HEK293 (cell line): ENCODE results near the gene KIAA0513.

Source experiments
- CTCF ChIA-PET: fragments of 350-600 bp; formaldehyde crosslinking; extraction: SDS; loops from one replicate; lab custom pipeline; 2021; ENCODE audit warnings: antibody characterized with exemption; lab: Yijun Ruan, JAX
- POLR2A ChIA-PET: fragments of 300-600 bp; formaldehyde crosslinking; extraction: SDS; loops from one replicate; lab custom pipeline; 2020; ENCODE audit warnings: antibody characterized with exemption, inconsistent platforms; lab: Yijun Ruan, JAX
- H3K27ac ChIP-seq: fragments of 200-500 bp; sonication (Bioruptor generic); 2 replicates; pipeline ENCODE4 v1.5.1; 2014; ENCODE audit warnings: low read depth, low read length, control low read depth, inconsistent platforms; ENCODE audit errors: extremely low read depth
- H3K36me3 ChIP-seq, 2 experiments: fragments of 200-500 bp in 1 of 2; sonication (Bioruptor generic) in 1 of 2; 1 replicate in 1 of 2; 2 replicates in 1 of 2; pipeline ENCODE4 v1.5.1; 2014 to 2017; ENCODE audit warnings: inconsistent platforms in 2 of 2, low read length in 2 of 2; ENCODE audit not compliant: control insufficient read depth in 2 of 2, insufficient read depth in 1 of 2
- H3K4me1 ChIP-seq: fragments of 200-500 bp; sonication (Bioruptor generic); 2 replicates; pipeline ENCODE4 v1.5.1; 2014; ENCODE audit warnings: mild to moderate bottlenecking, low read length, inconsistent platforms; ENCODE audit not compliant: control insufficient read depth, insufficient read depth
- H3K4me3 ChIP-seq: 2 replicates; pipeline ENCODE4 v1.5.1; 2011; ENCODE audit warnings: low read depth, mild to moderate bottlenecking, control low read depth, low read length, moderate library complexity
- H3K9me3 ChIP-seq: fragments of 200-500 bp; sonication (Bioruptor generic); 2 replicates; pipeline ENCODE4 v1.5.1; 2014; ENCODE audit warnings: low read depth, low read length, inconsistent platforms; ENCODE audit not compliant: control insufficient read depth, insufficient read depth
- EGR2 ChIP-seq: fragments of 450-650 bp; formaldehyde crosslinking; IDR thresholded peaks from 2 replicates; pipeline ENCODE4 v1.5.1; 2016; ENCODE audit warnings: low read depth, missing biosample characterization, missing genetic modification characterization
- GLIS1 ChIP-seq: fragments of 450-650 bp; formaldehyde crosslinking; IDR thresholded peaks from 2 replicates; pipeline ENCODE4 v1.5.1; 2016; ENCODE audit warnings: missing biosample characterization, missing genetic modification characterization
- KLF8 ChIP-seq: fragments of 450-650 bp; formaldehyde crosslinking; IDR thresholded peaks from 2 replicates; pipeline ENCODE4 v1.5.1; 2016; ENCODE audit warnings: missing biosample characterization, missing genetic modification characterization
- TCF7L2 ChIP-seq: IDR thresholded peaks from 2 replicates; pipeline ENCODE4 v1.6.1; 2011; ENCODE audit warnings: low read depth, mild to moderate bottlenecking, inconsistent platforms, low read length, moderate library complexity, borderline replicate concordance
- ZBTB17 ChIP-seq: fragments of 450-650 bp; formaldehyde crosslinking; IDR thresholded peaks from 2 replicates; pipeline ENCODE4 v1.5.1; 2016; ENCODE audit warnings: missing biosample characterization, missing genetic modification characterization
- ZFHX2 ChIP-seq: fragments of 450-650 bp; formaldehyde crosslinking; conservative IDR thresholded peaks from 2 replicates; pipeline ENCODE4 v1.5.1; 2016; ENCODE audit warnings: missing biosample characterization, missing genetic modification characterization
- ZNF146 ChIP-seq: fragments of 450-650 bp; formaldehyde crosslinking; IDR thresholded peaks from 2 replicates; pipeline ENCODE4 v1.5.1; 2016; ENCODE audit warnings: missing biosample characterization, missing genetic modification characterization
- TF ChIP-seq, protein P1 (sequence below): sonication (generic); formaldehyde crosslinking; IDR thresholded peaks from 2 replicates; pipeline ENCODE4 v1.8.1; 2022; ENCODE audit warnings: mild to moderate bottlenecking, moderate library complexity, missing genetic modification reagents
- TF ChIP-seq, protein P2 (sequence below): fragments of 450-650 bp; formaldehyde crosslinking; IDR thresholded peaks from 2 replicates; pipeline ENCODE4 v1.5.1; 2017; ENCODE audit warnings: missing biosample characterization, missing genetic modification characterization
- TF ChIP-seq, protein P3 (sequence below): fragments of 450-650 bp; formaldehyde crosslinking; IDR thresholded peaks from 2 replicates; pipeline ENCODE4 v1.5.1; 2016; ENCODE audit warnings: missing biosample characterization, missing genetic modification characterization
- TF ChIP-seq, protein P4 (sequence below): fragments of 450-650 bp; formaldehyde crosslinking; IDR thresholded peaks from 2 replicates; pipeline ENCODE4 v1.5.1; 2016; ENCODE audit warnings: missing biosample characterization, missing genetic modification characterization
- TF ChIP-seq, protein P5 (sequence below): fragments of 450-650 bp; formaldehyde crosslinking; IDR thresholded peaks from 2 replicates; pipeline ENCODE4 v1.5.1; 2016; ENCODE audit warnings: missing biosample characterization, missing genetic modification characterization

KIAA0513 gene

DNA sequence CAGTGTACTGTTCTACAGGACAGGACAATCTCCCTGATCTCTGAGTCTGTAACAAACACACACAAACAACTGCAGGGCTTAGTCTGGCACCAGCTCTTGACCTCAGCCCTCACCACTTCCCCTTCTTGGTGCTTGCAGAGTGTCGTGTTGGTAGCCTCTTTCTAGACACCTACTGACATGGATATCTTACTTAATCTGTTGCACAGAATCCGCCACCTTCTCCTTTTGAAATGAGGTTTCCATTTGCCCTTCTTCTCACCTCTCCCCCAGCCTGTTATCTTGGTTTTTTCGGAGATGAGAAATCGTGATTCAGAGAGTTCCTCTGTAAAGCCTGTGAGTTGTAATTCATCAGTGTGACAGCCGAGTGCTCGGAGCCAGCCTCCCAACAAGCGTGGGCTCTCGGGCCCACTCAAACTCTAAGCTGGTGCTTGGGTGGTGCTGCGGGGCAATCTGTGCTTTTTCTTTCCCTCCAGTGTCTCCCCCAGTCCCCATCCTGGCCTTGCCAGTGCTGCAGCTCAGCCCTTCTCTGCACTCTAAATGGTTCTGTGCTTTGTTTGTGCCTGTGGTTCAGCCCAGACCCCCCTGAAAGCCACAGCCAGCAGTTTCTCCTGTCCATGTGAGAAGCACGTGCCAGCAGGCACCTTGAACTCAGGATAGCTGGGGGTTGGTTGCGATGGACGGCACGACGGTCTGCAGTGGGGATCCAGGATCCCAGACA, 28.1 kb downstream of the KIAA0513 start:
- CTCF ChIA-PET: interaction anchor here (0.7 to 4.3 kb wide), 11 partner anchors 9 to 1260 kb away, joined by 3 to 23 read pairs (median 5); no protein-coding TSS in a partner anchor
- Histone ChIP-seq H3K4me1 (peaks cover 4% of the 10 kb centered on the region), H3K9me3 (no peaks in the 10 kb centered on the region), H3K36me3 (no peaks in the 10 kb centered on the region), H3K4me3 (no peak overlapping the region), H3K27ac (no peak overlapping the region; the same call in 1 of the 2 replicates)
- POLR2A ChIA-PET: interaction anchor here (0.7 to 1.9 kb wide), 2 partner anchors 28 to 71 kb away, joined by 3 to 6 read pairs; partner anchors contain the start of gene KIAA0513
- TF ChIP-seq, protein P1, sequence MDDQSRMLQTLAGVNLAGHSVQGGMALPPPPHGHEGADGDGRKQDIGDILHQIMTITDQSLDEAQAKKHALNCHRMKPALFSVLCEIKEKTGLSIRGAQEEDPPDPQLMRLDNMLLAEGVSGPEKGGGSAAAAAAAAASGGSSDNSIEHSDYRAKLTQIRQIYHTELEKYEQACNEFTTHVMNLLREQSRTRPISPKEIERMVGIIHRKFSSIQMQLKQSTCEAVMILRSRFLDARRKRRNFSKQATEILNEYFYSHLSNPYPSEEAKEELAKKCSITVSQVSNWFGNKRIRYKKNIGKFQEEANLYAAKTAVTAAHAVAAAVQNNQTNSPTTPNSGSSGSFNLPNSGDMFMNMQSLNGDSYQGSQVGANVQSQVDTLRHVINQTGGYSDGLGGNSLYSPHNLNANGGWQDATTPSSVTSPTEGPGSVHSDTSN (CRISPR knock-in tag): no peak
- peak; percentile 78 for TF ChIP-seq EGR2 (tag by site-specific recombination)
- TF ChIP-seq GLIS1 (tag by site-specific recombination): peak; percentile 44
- TF ChIP-seq, protein P2, sequence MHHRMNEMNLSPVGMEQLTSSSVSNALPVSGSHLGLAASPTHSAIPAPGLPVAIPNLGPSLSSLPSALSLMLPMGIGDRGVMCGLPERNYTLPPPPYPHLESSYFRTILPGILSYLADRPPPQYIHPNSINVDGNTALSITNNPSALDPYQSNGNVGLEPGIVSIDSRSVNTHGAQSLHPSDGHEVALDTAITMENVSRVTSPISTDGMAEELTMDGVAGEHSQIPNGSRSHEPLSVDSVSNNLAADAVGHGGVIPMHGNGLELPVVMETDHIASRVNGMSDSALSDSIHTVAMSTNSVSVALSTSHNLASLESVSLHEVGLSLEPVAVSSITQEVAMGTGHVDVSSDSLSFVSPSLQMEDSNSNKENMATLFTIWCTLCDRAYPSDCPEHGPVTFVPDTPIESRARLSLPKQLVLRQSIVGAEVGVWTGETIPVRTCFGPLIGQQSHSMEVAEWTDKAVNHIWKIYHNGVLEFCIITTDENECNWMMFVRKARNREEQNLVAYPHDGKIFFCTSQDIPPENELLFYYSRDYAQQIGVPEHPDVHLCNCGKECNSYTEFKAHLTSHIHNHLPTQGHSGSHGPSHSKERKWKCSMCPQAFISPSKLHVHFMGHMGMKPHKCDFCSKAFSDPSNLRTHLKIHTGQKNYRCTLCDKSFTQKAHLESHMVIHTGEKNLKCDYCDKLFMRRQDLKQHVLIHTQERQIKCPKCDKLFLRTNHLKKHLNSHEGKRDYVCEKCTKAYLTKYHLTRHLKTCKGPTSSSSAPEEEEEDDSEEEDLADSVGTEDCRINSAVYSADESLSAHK (tag by site-specific recombination): no peak
- TF ChIP-seq, protein P3, sequence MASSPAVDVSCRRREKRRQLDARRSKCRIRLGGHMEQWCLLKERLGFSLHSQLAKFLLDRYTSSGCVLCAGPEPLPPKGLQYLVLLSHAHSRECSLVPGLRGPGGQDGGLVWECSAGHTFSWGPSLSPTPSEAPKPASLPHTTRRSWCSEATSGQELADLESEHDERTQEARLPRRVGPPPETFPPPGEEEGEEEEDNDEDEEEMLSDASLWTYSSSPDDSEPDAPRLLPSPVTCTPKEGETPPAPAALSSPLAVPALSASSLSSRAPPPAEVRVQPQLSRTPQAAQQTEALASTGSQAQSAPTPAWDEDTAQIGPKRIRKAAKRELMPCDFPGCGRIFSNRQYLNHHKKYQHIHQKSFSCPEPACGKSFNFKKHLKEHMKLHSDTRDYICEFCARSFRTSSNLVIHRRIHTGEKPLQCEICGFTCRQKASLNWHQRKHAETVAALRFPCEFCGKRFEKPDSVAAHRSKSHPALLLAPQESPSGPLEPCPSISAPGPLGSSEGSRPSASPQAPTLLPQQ (tag by site-specific recombination): 0 out of 2 replicates have a peak, but pooled peaks have one; percentile 15
- TF ChIP-seq ZFHX2 (tag by site-specific recombination): peak; percentile 85
- TF ChIP-seq, protein P4, sequence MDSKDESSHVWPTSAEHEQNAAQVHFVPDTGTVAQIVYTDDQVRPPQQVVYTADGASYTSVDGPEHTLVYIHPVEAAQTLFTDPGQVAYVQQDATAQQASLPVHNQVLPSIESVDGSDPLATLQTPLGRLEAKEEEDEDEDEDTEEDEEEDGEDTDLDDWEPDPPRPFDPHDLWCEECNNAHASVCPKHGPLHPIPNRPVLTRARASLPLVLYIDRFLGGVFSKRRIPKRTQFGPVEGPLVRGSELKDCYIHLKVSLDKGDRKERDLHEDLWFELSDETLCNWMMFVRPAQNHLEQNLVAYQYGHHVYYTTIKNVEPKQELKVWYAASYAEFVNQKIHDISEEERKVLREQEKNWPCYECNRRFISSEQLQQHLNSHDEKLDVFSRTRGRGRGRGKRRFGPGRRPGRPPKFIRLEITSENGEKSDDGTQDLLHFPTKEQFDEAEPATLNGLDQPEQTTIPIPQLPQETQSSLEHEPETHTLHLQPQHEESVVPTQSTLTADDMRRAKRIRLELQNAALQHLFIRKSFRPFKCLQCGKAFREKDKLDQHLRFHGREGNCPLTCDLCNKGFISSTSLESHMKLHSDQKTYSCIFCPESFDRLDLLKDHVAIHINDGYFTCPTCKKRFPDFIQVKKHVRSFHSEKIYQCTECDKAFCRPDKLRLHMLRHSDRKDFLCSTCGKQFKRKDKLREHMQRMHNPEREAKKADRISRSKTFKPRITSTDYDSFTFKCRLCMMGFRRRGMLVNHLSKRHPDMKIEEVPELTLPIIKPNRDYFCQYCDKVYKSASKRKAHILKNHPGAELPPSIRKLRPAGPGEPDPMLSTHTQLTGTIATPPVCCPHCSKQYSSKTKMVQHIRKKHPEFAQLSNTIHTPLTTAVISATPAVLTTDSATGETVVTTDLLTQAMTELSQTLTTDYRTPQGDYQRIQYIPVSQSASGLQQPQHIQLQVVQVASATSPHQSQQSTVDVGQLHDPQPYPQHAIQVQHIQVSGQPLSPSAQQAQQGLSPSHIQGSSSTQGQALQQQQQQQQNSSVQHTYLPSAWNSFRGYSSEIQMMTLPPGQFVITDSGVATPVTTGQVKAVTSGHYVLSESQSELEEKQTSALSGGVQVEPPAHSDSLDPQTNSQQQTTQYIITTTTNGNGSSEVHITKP: peak; percentile 86
- TF ChIP-seq ZBTB17 (tag by site-specific recombination): peak; percentile 69

DNA sequence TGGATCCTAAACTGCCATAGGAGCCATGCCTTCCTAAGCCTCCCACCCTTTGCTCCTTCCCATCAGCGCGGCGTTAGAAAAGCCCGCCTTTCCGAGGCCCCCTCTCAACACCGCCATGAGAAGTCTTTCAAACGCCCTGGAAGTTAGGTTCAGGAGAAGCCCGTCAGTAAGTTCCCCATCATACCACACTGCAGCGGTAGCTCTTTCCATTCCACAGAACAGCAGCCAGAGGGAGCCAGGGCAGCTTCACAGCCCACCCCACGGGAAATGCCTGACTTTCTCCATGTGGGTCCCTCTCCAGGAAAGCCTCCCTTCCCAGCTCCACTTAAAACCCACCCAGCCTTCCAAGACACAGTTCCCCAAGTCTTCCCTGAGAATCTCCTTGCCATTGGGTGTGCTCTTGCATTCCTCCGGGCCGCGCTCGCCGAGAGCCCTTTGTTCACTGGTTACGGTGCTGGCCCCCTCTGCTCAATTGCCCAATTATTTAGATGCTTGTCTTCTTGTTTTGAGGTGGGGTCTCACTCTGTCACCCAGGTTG, 28.7 kb downstream of the KIAA0513 start:
- ChIA-PET POLR2A (interaction anchor here (1.9 kb wide), 1 partner anchor 29 kb away, joined by 6 read pairs; the partner anchor contains the start of gene KIAA0513), CTCF (interaction anchor here (0.7 to 4.3 kb wide), 11 partner anchors 9 to 1260 kb away, joined by 3 to 23 read pairs (median 5); no protein-coding TSS in a partner anchor)
- H3K4me3 ChIP-seq: no peak overlapping the region
- no peak overlapping the region; the same call in 1 of the 2 replicates for H3K27ac ChIP-seq
- TF ChIP-seq, protein P5, sequence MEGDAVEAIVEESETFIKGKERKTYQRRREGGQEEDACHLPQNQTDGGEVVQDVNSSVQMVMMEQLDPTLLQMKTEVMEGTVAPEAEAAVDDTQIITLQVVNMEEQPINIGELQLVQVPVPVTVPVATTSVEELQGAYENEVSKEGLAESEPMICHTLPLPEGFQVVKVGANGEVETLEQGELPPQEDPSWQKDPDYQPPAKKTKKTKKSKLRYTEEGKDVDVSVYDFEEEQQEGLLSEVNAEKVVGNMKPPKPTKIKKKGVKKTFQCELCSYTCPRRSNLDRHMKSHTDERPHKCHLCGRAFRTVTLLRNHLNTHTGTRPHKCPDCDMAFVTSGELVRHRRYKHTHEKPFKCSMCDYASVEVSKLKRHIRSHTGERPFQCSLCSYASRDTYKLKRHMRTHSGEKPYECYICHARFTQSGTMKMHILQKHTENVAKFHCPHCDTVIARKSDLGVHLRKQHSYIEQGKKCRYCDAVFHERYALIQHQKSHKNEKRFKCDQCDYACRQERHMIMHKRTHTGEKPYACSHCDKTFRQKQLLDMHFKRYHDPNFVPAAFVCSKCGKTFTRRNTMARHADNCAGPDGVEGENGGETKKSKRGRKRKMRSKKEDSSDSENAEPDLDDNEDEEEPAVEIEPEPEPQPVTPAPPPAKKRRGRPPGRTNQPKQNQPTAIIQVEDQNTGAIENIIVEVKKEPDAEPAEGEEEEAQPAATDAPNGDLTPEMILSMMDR (tag by site-specific recombination): 0 out of 2 replicates have a peak, but pooled peaks have one; percentile 25
- TF ChIP-seq ZNF146 (tag by site-specific recombination): no peak
- no peak for TF ChIP-seq KLF8 (tag by site-specific recombination)
- TF ChIP-seq TCF7L2: no peak
- no peaks in the 10 kb centered on the region for H3K9me3 ChIP-seq
- H3K4me1 ChIP-seq: peaks cover 4% of the 10 kb centered on the region
- no peaks in the 10 kb centered on the region for H3K36me3 ChIP-seq
